Upper lobe of right lung (tissue), 1 donor: Measurements from ENCODE around the gene ZNF124. TPM values are rescaled to one million over a fixed set of nuclear protein-coding genes. Genes with fewer than 3 reads are reported as not detected.
"Not testable (repeated sequence)": the region's sequence is repeated elsewhere in the genome, so short reads cannot be mapped to it uniquely, and the experiment has no call there.

Experiments
- ATAC-seq: fragments of 200-7000 bp; cut with Tn5 transposase; one replicate; pipeline ENCODE4 v1.9.1; 2020; ENCODE audit warnings: mild to moderate bottlenecking, moderate library complexity
- DNase-seq: peaks from one replicate; pipeline ENCODE4 v3.0.0-alpha.2; 2020
- H3K27ac ChIP-seq: fragments of 200-600 bp; one replicate; pipeline ENCODE4 v1.8.0; 2022
- H3K27me3 ChIP-seq: fragments of 200-600 bp; one replicate; pipeline ENCODE4 v1.8.0; 2022; ENCODE audit warnings: mild to moderate bottlenecking
- H3K36me3 ChIP-seq: fragments of 200-600 bp; one replicate; pipeline ENCODE4 v1.8.0; 2022
- H3K4me1 ChIP-seq: fragments of 200-600 bp; one replicate; pipeline ENCODE4 v1.8.0; 2022
- H3K4me3 ChIP-seq: fragments of 200-600 bp; one replicate; pipeline ENCODE4 v1.8.0; 2022; ENCODE audit warnings: mild to moderate bottlenecking
- H3K9me3 ChIP-seq: fragments of 200-600 bp; one replicate; pipeline ENCODE4 v1.8.0; 2022
- intact Hi-C: fragments of 100-400 bp; cut with DNase I; formaldehyde crosslinking; loops from one replicate; pipeline ENCODE4 v1.11.0; 2022
- total RNA-seq: library from RNA; stranded (reverse); fragmentation: NEBNext Ultra II Directional; extraction: Animal tissue kit (Norgen Biotek cat#: 25700); gene quantifications from one replicate; pipeline ENCODE4 v1.2.1, GENCODE V29; 2021
- TF ChIP-seq, protein P1 (sequence below): fragments of 200-600 bp; IDR thresholded peaks from one replicate; pipeline ENCODE4 v1.8.0; 2022; ENCODE audit warnings: antibody characterized with exemption
- donor health status: DM: no; HTN: yes; CAD: no; lungs with severe emphysema.

The ZNF124 gene
- total RNA-seq, 1 donor from 2014 or later, result 23.5 TPM

DNA sequence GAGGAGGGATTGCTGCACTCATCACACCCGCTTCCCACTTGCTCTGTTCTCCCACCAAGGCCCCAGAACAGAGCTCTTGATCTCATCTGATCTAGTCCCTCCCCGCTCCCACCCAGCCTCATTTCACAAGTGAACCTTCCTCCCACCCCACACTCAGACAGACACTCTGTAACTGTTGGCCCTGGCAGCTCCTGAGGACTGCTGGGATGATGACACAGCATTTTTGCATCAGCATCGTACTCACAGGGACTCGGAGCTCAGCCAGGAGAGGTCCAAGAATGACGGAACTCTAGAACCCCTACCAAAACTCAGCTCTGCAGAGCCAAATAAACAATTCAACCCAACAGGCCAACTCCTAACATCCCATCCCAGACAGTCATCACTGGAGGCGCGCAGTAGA, 11.2 kb upstream of the ZNF124 start:
- ATAC-seq (no peak), DNase-seq (no peak)
- no peaks in the 10 kb centered on the region for H3K27me3 ChIP-seq
- peaks cover 37% of the 10 kb centered on the region for H3K9me3 ChIP-seq
- H3K4me3 ChIP-seq, result no peak overlapping the region
- intact Hi-C loops, result no loop called here
- no peak overlapping the region for H3K27ac ChIP-seq
- H3K4me1 ChIP-seq, result no peaks in the 10 kb centered on the region
- H3K36me3 ChIP-seq, result no peaks in the 10 kb centered on the region
- TF ChIP-seq, protein P1, sequence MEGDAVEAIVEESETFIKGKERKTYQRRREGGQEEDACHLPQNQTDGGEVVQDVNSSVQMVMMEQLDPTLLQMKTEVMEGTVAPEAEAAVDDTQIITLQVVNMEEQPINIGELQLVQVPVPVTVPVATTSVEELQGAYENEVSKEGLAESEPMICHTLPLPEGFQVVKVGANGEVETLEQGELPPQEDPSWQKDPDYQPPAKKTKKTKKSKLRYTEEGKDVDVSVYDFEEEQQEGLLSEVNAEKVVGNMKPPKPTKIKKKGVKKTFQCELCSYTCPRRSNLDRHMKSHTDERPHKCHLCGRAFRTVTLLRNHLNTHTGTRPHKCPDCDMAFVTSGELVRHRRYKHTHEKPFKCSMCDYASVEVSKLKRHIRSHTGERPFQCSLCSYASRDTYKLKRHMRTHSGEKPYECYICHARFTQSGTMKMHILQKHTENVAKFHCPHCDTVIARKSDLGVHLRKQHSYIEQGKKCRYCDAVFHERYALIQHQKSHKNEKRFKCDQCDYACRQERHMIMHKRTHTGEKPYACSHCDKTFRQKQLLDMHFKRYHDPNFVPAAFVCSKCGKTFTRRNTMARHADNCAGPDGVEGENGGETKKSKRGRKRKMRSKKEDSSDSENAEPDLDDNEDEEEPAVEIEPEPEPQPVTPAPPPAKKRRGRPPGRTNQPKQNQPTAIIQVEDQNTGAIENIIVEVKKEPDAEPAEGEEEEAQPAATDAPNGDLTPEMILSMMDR, result no peak

DNA sequence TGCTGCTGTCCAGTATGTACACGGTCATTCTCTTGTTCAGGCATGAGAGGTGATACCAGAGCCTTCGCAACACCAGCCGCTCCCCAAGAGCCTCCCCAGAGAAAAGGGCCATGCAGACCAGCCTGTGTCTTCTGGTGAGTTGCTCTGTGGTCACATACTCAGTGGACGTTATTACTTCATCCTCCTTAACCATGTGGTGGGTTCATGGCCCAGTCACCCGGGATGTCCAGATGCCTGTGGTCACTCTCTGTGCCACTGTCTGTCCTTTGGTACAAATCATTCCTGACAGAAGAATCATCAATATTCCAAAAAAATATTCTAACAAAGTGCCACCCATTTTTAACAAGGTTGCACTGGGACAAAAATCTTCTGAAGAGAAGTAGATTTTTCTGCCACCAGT, 8.8 kb upstream of the ZNF124 start:
- no peak overlapping the region for H3K4me3 ChIP-seq
- intact Hi-C loops, result no loop called here
- H3K4me1 ChIP-seq, result no peaks in the 10 kb centered on the region
- TF ChIP-seq, protein P1, result no peak
- H3K9me3 ChIP-seq, result peaks cover 19% of the 10 kb centered on the region
- no peaks in the 10 kb centered on the region for H3K36me3 ChIP-seq
- no peaks in the 10 kb centered on the region for H3K27me3 ChIP-seq
- DNase-seq (no peak), ATAC-seq (no peak)
- H3K27ac ChIP-seq, result no peak overlapping the region

DNA sequence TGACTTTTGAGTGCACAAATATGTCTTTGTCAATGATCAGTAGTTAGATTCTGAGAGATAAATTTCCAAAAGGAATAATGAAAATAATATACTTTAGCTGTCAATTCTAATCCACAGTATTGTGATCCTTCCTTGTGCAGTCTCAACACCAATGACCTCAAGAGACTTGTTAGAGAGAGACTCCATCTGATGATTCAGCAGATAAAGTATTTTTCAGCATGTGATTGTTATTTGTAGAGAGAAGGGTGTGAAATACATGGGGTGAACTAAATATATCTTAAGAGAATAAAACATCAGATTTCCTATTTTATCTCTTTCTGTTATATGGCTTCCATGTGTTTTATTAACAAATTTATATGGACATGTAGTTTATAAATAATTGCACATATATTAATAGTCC, 5.9 kb upstream of the ZNF124 start:
- no peaks in the 10 kb centered on the region for H3K9me3 ChIP-seq
- DNase-seq (no peak), ATAC-seq (no peak)
- H3K27me3 ChIP-seq, result no peaks in the 10 kb centered on the region
- TF ChIP-seq, protein P1, result no peak
- H3K4me3 ChIP-seq, result no peak overlapping the region
- no peak overlapping the region for H3K27ac ChIP-seq
- no peaks in the 10 kb centered on the region for H3K36me3 ChIP-seq
- intact Hi-C loops, result no loop called here
- H3K4me1 ChIP-seq, result no peaks in the 10 kb centered on the region

DNA sequence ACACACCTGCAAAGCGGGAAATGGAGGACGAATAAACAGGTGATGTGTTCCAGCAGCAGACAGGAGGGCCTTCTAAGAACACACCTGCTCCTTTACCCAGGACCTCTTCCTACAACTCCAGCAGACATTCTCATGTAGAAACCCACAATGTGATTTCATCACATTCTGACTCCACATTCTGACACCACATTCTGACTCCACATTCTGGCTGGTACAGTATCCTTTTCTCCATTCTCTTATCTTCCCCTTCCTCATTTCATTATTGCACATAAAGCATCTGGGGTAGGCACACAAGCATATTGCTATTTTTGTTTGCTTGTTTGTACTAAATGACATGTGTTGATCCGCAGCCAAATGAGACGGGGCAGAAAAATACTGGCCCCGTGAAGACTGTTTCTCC, 3.6 kb upstream of the ZNF124 start:
- intact Hi-C loops, result no loop called here
- no peaks in the 10 kb centered on the region for H3K36me3 ChIP-seq
- no peak for DNase-seq

DNA sequence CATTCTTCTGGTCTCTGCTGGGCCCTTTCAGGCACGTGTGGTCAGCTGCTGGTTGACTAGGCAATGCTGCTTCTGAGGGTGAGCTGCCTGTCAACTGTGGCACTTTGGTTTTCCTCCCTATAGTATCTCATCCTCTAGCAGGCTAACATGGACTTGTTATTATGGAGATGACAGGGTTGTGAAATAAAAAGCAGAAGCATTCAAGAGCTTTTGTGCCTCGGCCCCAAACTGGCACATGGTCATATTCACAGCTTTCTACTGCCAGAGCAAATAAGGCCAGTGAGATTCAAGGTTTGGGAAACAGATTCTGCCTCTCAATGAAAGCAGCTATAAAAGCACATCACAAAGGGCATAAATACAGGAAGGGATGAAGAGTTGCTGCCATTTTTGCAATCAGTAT, 1.6 kb upstream of the ZNF124 start:
- Histone ChIP-seq H3K27ac (no peak overlapping the region), H3K36me3 (no peaks in the 10 kb centered on the region), H3K4me3 (no peak overlapping the region), H3K4me1 (no peaks in the 10 kb centered on the region), H3K27me3 (no peaks in the 10 kb centered on the region), H3K9me3 (no peaks in the 10 kb centered on the region)
- no peak for DNase-seq
- TF ChIP-seq, protein P1, result no peak
- intact Hi-C loops, result no loop called here
- no peak for ATAC-seq

More for the DNA sequence above, 3.6 kb upstream of the ZNF124 start:
- ATAC-seq, result no peak
- Histone ChIP-seq H3K27me3 (no peaks in the 10 kb centered on the region), H3K9me3 (no peaks in the 10 kb centered on the region), H3K4me3 (no peak overlapping the region), H3K4me1 (no peaks in the 10 kb centered on the region), H3K27ac (no peak overlapping the region)
- TF ChIP-seq, protein P1, result no peak

DNA sequence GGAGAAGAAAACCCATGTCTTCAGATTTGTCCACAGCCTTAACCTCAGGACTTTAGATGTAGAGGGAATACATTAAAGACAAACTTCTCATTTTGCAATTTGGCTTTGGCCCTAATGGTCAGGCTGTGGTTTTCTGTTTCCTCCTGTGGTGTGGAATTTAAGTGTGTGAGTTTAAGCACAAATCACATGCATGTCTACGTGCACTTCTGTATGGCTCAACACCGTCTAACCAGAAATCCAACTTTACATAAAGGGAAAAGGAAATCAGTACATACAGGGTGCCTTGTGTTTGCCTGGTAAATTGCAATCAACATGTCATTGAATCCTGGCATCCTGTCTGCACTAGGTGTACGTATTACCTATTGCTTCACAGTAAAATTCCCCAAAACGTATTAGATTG, 1.2 kb upstream of the ZNF124 start:
- H3K27me3 ChIP-seq, result no peaks in the 10 kb centered on the region
- DNase-seq (no peak), ATAC-seq (peak; percentile 2)
- H3K4me1 ChIP-seq, result no peaks in the 10 kb centered on the region
- TF ChIP-seq, protein P1, result no peak
- intact Hi-C loops, result no loop called here
- no peak overlapping the region for H3K27ac ChIP-seq
- no peaks in the 10 kb centered on the region for H3K36me3 ChIP-seq
- H3K9me3 ChIP-seq, result no peaks in the 10 kb centered on the region
- H3K4me3 ChIP-seq, result no peak overlapping the region

DNA sequence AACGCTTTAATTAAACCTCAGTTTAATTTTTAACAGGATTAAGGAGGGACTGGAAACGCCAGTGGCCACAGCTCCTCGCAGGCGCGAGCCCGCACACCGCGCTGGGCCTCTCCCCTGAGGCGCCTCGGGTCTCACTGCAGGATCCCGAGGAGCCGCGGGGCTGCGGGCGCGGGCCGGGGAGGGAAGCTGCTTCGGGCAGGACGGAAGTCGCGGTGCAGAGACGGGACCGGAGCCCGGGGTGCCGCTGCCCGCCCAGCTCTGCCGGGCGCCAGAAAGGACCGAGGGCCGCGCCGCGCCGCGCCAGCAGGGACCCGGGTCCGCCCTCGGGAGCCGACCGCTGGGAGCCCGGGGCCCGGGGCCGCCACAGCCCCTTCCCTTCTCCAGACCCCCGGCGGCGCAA, 377 bp downstream of the ZNF124 start:
- H3K27ac ChIP-seq, H3K9me3 ChIP-seq, H3K27me3 ChIP-seq, H3K36me3 ChIP-seq, intact Hi-C loops, H3K4me3 ChIP-seq, DNase-seq, H3K4me1 ChIP-seq: not testable (repeated sequence)
- ATAC-seq, result peak; percentile 81
